Gastroesophageal sphincter (tissue), 3 donors: ENCODE measurements around the gene CAMTA2.

Experiments
- CTCF ChIP-seq, 4 experiments: fragments of 200-600 bp in 2 of 4; fragments of 450-650 bp in 2 of 4; sonication (generic) in 1 of 4; IDR thresholded peaks; one replicate each; pipeline ENCODE4 v1.5.1; 2017 to 2019; ENCODE audit warnings: antibody characterized with exemption in 4 of 4, mild to moderate bottlenecking in 2 of 4, moderate library complexity in 2 of 4
- POLR2A ChIP-seq, 2 donors: fragments of 450-650 bp; IDR thresholded peaks; one replicate each; pipeline ENCODE4 v1.6.1; 2017; ENCODE audit warnings: antibody characterized with exemption in 2 of 2, mild to moderate bottlenecking in 2 of 2, moderate library complexity in 1 of 2
- POLR2AphosphoS5 ChIP-seq: sonication (generic); formaldehyde crosslinking; IDR thresholded peaks from one replicate; pipeline ENCODE4 v1.6.1; 2017; ENCODE audit warnings: antibody characterized with exemption

- TF ChIP-seq CTCF (IDR thresholded peaks at IDR 0.05) (no peak), POLR2AphosphoS5 (no peak), POLR2A (IDR thresholded peaks at IDR 0.05) (no peak)
Observed at GRCh38 chr17:4939546-4939795, 48.0 kb downstream of the CAMTA2 start.
